ENCODE measurements around the gene MTNR1A.

The MTNR1A gene

GRCh38 chr4:186554914-186555827 lies at the start of gene MTNR1A:
Gene MTNR1A, minus strand, starts transcription at chr4:186555567. Its CDS starts 202 bp downstream, at chr4:186555365.
- DNase-seq, result no peak

- no peak for DNase-seq
These were observed 48.9 kb upstream of the MTNR1A start for GRCh38 chr4:186604124-186604807.

- no peak for DNase-seq
These were observed 47.6 kb upstream of the MTNR1A start for GRCh38 chr4:186602978-186603377.

GRCh38 chr4:186599483-186599882 lies 44.1 kb upstream of the MTNR1A start:
- DNase-seq, result no peak

- no peak for DNase-seq
These were observed 43.3 kb upstream of the MTNR1A start for GRCh38 chr4:186598686-186599085.

- DNase-seq, result no peak
These were observed 41.6 kb upstream of the MTNR1A start for GRCh38 chr4:186596850-186597390.

GRCh38 chr4:186596346-186596745 lies 41.0 kb upstream of the MTNR1A start:
- DNase-seq, result no peak

- DNase-seq, result no peak
These were observed 38.2 kb upstream of the MTNR1A start for GRCh38 chr4:186593587-186593973.

GRCh38 chr4:186592966-186593586 lies 37.7 kb upstream of the MTNR1A start:
- DNase-seq, result no peak

GRCh38 chr4:186592445-186592844 lies 37.1 kb upstream of the MTNR1A start:
- DNase-seq, result no peak

GRCh38 chr4:186591651-186592050 lies 36.3 kb upstream of the MTNR1A start:
- DNase-seq, result no peak

- no peak for DNase-seq
These were observed 33.1 kb upstream of the MTNR1A start for GRCh38 chr4:186588503-186588902.

GRCh38 chr4:186587416-186588018 lies 32.1 kb upstream of the MTNR1A start:
- no peak for DNase-seq

- DNase-seq, result no peak
These were observed 30.8 kb upstream of the MTNR1A start for GRCh38 chr4:186586205-186586604.

GRCh38 chr4:186584912-186585311 lies 29.5 kb upstream of the MTNR1A start:
- no peak for DNase-seq

GRCh38 chr4:186581421-186581820 lies 26.1 kb upstream of the MTNR1A start:
- no peak for DNase-seq

GRCh38 chr4:186580669-186581068 lies 25.3 kb upstream of the MTNR1A start:
- DNase-seq, result no peak

- no peak for DNase-seq
These were observed 15.0 kb upstream of the MTNR1A start for GRCh38 chr4:186570193-186570996.

- no peak for DNase-seq
These were observed 14.3 kb upstream of the MTNR1A start for GRCh38 chr4:186569533-186570192.

- DNase-seq, result no peak
These were observed 10.7 kb upstream of the MTNR1A start for GRCh38 chr4:186566068-186566467.

GRCh38 chr4:186563761-186564160 lies 8.4 kb upstream of the MTNR1A start:
- no peak for DNase-seq

GRCh38 chr4:186561748-186562147 lies 6.4 kb upstream of the MTNR1A start:
- no peak for DNase-seq

Measured in NCI-H1417 treated with DMSO at 0.1 percent for 48 hours (cell line).